H1 (cell line): Measurements from ENCODE around the gene ZMYND10. TPM values are rescaled to one million over a fixed set of nuclear protein-coding genes. Genes with fewer than 3 reads are reported as not detected.

Experiments
- RAD21 ChIP-seq, 2 experiments: IDR thresholded peaks in 1 of 2; conservative IDR thresholded peaks in 1 of 2; 2 replicates each; pipeline ENCODE4 v1.6.1; 2011; ENCODE audit warnings: low read depth in 2 of 2, low read length in 2 of 2, improper control_type of control experiment in 1 of 2, inconsistent platforms in 1 of 2, mild to moderate bottlenecking in 1 of 2, moderate library complexity in 1 of 2
- polyA plus RNA-seq, 7 experiments: library from polyadenylated mRNA; depleted of rRNA in 3 of 7; stranded (reverse) in 5 of 7; unstranded in 2 of 7; fragments of >200 nt in 5 of 7; fragments of 200-250 nt in 2 of 7; gene quantifications; 1 replicate in 5 of 7; 2 replicates in 1 of 7; 4 replicates in 1 of 7; pipeline versions ENCODE4 v1.2.1 to v1.2.3, GENCODE V29; 2011 to 2013; ENCODE audit warnings: missing spikeins in 2 of 7, mixed read lengths in 2 of 7
- total RNA-seq: library from RNA; stranded (reverse); fragmentation: NEBNext Ultra II Directional; extraction: Animal tissue kit (Norgen Biotek cat#: 25700); gene quantifications from 2 replicates; pipeline ENCODE4 v1.2.1, GENCODE V29; 2021

Gene ZMYND10
- total and polyA plus RNA-seq, 2 of the 8 experiments (the other 6 are each of a cell fraction or from before 2014, with no cell fraction given), result 0.56 to 0.79 TPM

- no peak for TF ChIP-seq RAD21 (IDR thresholded peaks at IDR 0.05 in 1 of 2, conservative IDR thresholded peaks at IDR 0.05 in 1 of 2; ENCODE audit: low read depth in 2 of 2, low read length in 2 of 2)
These were observed 24.6 kb downstream of the ZMYND10 start (continued) for GRCh38 chr3:50320853-50321335.
